Stimulated activated CD4-positive, alpha-beta T cell treated with anti-CD3 and anti-CD28 coated beads, Interleukin-2, amount 100 ng/mL, for 48 hours (primary cell): ENCODE data around the gene PSMB3.
"Not testable (repeated sequence)": the region's sequence is repeated elsewhere in the genome, so short reads cannot be mapped to it uniquely, and the experiment has no call there.

Experiments used
- DNase-seq, 2 donors: peaks; one replicate each; pipeline ENCODE4 v3.0.0-alpha.2; 2020

Gene PSMB3

GRCh38 chr17:38716368-38717005 is 36.1 kb upstream of the PSMB3 start:
- no peak for DNase-seq

- no peak for DNase-seq
These were observed 35.3 kb upstream of the PSMB3 start for GRCh38 chr17:38717139-38717745.

DNA sequence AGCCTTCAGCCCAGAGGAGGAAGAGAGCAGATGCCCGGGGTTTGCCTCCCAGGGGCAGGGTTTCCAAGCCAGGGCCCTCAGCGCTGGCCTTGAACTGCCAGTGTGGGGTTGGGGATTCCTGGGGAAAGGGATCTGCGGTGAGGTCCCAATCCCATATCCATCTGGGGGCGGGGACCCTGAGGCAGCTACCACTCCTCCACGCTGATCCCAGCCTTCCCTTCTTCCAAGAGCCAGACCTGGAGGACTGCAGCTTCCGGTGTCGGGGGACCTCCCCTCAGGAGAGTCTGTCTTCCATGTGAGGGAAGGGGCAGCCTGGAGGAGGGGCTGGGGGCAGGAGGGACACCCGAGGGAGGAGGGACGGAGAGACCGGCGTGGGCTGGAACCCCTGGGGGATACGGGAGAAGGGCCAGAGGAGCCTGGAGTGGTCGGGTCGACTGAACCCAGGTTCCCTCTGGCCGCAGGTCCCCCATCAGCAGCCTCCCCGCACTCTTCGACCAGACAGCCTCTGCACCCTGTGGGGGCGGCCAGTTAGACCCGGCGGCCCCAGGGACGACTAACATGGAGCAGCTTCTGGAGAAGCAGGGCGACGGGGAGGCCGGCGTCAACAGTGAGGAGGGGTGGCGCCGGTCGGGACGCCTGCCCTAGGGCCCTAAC is 33.1 kb upstream of the PSMB3 start:
- no peak for DNase-seq

GRCh38 chr17:38719943-38720641 is 32.4 kb upstream of the PSMB3 start:
- DNase-seq: no peak

GRCh38 chr17:38720941-38721340 is 31.6 kb upstream of the PSMB3 start:
- no peak for DNase-seq

- no peak for DNase-seq
These were observed 30.7 kb upstream of the PSMB3 start for GRCh38 chr17:38721802-38722201.

- no peak for DNase-seq
These were observed 28.1 kb upstream of the PSMB3 start for GRCh38 chr17:38724337-38724988.

DNA sequence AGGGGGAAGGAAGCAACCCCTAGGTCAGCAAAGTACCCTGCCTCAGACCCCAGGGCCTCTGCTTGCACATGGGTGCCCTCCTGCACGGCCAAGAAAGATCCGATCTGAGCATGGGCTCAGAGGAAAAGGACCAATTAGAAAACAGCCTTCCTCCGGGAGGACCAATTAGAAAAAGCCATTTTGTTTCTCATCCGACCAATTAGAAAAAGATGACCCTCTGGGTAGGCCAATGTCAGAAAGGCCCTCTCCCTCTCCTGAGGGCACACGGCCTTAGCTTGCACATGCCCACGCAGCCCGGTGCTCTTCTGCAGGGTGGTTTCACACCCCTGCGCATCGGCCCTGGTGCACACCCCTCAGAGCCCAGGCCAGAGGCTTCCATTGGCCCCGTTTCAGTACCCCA is 27.5 kb upstream of the PSMB3 start:
- no peak for DNase-seq

- DNase-seq: not testable (repeated sequence)
These were observed 26.4 kb upstream of the PSMB3 start for GRCh38 chr17:38726145-38726544.

DNA sequence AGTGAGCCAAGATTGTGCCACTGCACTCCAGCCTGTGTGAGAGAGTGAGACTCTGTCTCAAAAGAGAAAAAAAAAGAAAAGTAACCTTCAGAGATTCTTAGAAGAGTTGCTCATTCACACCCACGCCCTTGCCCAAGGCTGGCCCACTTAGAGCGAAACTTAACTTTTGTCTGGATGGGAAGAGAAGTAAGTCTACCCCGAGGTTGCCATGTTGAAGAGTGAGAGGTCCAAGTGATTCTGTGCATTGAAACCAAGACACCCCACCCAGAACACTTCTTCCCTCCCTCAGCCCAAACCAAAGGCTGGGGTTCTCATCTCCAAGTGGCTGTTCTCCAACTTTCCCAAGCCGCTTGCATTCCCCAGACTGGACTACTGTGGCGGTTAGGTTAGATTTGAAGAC is 24.8 kb upstream of the PSMB3 start:
- peak; percentile 67 to 69 for DNase-seq

DNA sequence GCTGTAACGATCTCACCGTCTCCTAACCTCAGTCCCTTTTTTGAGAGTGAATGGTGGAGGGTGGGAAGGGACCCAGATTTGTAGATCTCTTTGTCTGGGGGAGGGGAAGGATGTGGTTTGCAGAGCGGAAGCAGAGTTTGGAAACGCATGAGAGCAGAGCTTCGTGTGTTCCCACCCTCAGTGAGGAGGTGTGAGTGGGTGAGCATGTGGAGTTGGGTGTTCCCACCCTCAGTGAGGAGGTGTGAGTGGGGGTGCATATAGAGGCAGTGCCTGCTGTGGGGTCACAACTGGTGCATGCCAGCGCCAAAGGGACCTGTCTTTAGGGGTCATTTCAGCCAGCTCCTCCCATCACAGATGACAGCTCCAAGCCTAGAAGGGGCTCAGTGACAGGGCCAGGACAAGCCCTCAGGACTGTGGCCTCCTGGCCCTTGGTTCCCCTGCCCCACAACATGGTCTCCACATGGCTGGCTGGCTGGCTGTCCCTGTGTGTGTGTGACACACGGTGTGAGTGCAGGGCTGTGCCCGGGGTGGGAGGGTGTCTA is 24.2 kb upstream of the PSMB3 start:
- peak in 1 of 2 donors; percentile 41 for DNase-seq

DNA sequence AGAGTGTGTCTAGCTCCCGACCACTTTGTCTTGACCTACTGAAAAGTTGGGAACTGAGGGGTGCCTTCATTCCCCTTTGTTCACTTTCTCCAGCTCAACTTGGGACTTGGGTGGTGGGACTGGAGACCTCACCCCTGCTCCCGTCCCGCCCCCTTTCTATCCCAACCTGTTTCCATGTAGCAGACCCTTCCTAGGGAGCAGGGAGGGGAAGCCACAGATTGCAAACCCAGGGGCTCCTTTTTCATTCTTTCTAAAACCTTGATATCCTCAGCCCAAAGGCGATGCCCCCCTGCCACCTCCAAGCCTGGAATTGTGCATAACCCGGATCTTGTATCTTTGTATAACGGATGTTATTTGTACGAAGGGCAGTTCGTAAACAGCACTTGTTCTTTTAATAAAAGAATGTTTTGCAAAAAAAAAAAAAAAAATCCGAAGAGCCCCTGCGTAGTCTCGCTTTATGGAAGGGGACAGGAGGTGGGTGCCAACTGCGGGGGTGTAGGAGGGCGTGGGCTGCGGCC is 23.1 kb upstream of the PSMB3 start:
- no peak for DNase-seq

- DNase-seq: peak; percentile 80 to 84
These were observed 22.5 kb upstream of the PSMB3 start, which contains the start of gene CISD3 for GRCh38 chr17:38729886-38730525. Gene CISD3, plus strand, starts transcription at chr17:38730341. Its CDS starts 18 bp downstream, at chr17:38730359.

- DNase-seq: no peak
These were observed 21.8 kb upstream of the PSMB3 start for GRCh38 chr17:38730526-38731379.

- no peak for DNase-seq
These were observed 20.8 kb upstream of the PSMB3 start for GRCh38 chr17:38731526-38732294.

- DNase-seq: no peak
These were observed 19.9 kb upstream of the PSMB3 start for GRCh38 chr17:38732376-38733281.

- DNase-seq: no peak
These were observed 19.1 kb upstream of the PSMB3 start for GRCh38 chr17:38733282-38733981.
